Hepatocyte (in vitro differentiated cells): ENCODE results near the gene CAVIN1.

Experiments
- EZH2 ChIP-seq: fragments of 200-600 bp; sonication (generic); IDR thresholded peaks from 2 replicates; pipeline ENCODE4 v1.6.1; 2016; ENCODE audit warnings: antibody characterized with exemption, mild to moderate bottlenecking, borderline replicate concordance
- EZH2phosphoT487 ChIP-seq: fragments of 200-600 bp; sonication (generic); IDR thresholded peaks from one replicate; pipeline ENCODE4 v1.6.1; 2018; ENCODE audit warnings: antibody characterized with exemption, mild to moderate bottlenecking, low read depth, moderate library complexity; ENCODE audit not compliant: unreplicated experiment, severe bottlenecking
- TF ChIP-seq, protein P1 (sequence below): fragments of 200-600 bp; sonication (generic); IDR thresholded peaks from 2 replicates; pipeline ENCODE4 v1.5.1; 2016; ENCODE audit warnings: antibody characterized with exemption, mild to moderate bottlenecking; ENCODE audit not compliant: poor library complexity

DNA sequence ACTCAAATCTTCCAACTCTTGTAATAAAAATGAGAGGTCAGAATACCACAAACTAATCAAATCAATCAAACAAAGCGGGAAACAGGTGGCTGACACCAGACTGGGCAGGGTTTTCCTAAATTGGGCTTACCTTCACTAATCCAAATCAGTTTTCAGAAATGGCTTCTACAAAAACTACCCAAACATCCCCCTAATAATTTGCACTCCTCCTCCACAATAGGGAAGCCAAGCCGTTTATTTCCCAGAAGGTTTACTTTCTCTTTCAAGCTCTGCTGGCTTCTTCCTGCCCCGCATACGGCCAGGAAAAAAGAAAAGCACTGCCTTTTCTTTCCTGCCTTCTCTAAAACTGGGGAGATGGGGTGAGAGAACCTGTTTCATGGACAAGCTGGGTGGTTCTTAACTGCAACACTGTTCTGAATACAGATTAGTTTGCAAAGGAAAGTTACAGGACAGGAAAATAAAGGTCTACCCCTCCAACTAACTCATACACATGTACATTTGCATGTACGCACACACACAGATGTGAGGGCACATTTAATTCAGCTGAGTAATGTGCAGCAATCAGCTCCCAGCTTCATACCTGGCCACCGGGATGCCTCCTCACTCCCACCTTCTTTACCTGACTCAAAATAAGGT, 44.0 kb downstream of the CAVIN1 start:
- TF ChIP-seq, protein P1, sequence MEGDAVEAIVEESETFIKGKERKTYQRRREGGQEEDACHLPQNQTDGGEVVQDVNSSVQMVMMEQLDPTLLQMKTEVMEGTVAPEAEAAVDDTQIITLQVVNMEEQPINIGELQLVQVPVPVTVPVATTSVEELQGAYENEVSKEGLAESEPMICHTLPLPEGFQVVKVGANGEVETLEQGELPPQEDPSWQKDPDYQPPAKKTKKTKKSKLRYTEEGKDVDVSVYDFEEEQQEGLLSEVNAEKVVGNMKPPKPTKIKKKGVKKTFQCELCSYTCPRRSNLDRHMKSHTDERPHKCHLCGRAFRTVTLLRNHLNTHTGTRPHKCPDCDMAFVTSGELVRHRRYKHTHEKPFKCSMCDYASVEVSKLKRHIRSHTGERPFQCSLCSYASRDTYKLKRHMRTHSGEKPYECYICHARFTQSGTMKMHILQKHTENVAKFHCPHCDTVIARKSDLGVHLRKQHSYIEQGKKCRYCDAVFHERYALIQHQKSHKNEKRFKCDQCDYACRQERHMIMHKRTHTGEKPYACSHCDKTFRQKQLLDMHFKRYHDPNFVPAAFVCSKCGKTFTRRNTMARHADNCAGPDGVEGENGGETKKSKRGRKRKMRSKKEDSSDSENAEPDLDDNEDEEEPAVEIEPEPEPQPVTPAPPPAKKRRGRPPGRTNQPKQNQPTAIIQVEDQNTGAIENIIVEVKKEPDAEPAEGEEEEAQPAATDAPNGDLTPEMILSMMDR = no peak
- TF ChIP-seq EZH2phosphoT487 (no peak), EZH2 (no peak)
